Fibroblast of peridontal ligament (primary cell): ENCODE data around the gene IARS2.
"Not testable (repeated sequence)": the region's sequence is repeated elsewhere in the genome, so short reads cannot be mapped to it uniquely, and the experiment has no call there.

ENCODE experiments used
- DNase-seq: peaks from one replicate; pipeline ENCODE4 v3.0.0-alpha.2; 2010; ENCODE audit errors: extremely low read depth

Gene IARS2

GRCh38 chr1:220112600-220112999 lies 18.7 kb downstream of the IARS2 start:
- DNase-seq, result not testable (repeated sequence)

GRCh38 chr1:220113136-220113695 lies 19.3 kb downstream of the IARS2 start:
- peak; percentile 49 for DNase-seq

- no peak for DNase-seq
Measured at GRCh38 chr1:220119043-220119512, 25.1 kb downstream of the IARS2 start.

- DNase-seq, result peak; percentile 18
Measured at GRCh38 chr1:220121791-220122530, 28.0 kb downstream of the IARS2 start.

- DNase-seq, result no peak
Measured at GRCh38 chr1:220123066-220123465, 29.1 kb downstream of the IARS2 start.

- no peak for DNase-seq
Measured at GRCh38 chr1:220123889-220124288, 30.0 kb downstream of the IARS2 start.

GRCh38 chr1:220124542-220124941 lies 30.6 kb downstream of the IARS2 start:
- DNase-seq, result peak; percentile 51

GRCh38 chr1:220127076-220127475 lies 33.1 kb downstream of the IARS2 start:
- DNase-seq, result no peak

- no peak for DNase-seq
Measured at GRCh38 chr1:220129479-220130210, 35.7 kb downstream of the IARS2 start.

GRCh38 chr1:220135755-220136154 lies 41.8 kb downstream of the IARS2 start:
- no peak for DNase-seq

- no peak for DNase-seq
Measured at GRCh38 chr1:220137019-220137786, 43.3 kb downstream of the IARS2 start.

GRCh38 chr1:220139966-220140365 lies 46.0 kb downstream of the IARS2 start:
- no peak for DNase-seq

- DNase-seq, result no peak
Measured at GRCh38 chr1:220144051-220144450, 50.1 kb downstream of the IARS2 start.

- no peak for DNase-seq
Measured at GRCh38 chr1:220149742-220150141, 55.8 kb downstream of the IARS2 start.

- no peak for DNase-seq
Measured at GRCh38 chr1:220151454-220151853, 57.5 kb downstream of the IARS2 start.

- no peak for DNase-seq
Measured at GRCh38 chr1:220153147-220153546, 59.2 kb downstream of the IARS2 start.

GRCh38 chr1:220156620-220157146 lies 62.8 kb downstream of the IARS2 start:
- no peak for DNase-seq

- DNase-seq, result no peak
Measured at GRCh38 chr1:220157738-220158137, 63.8 kb downstream of the IARS2 start.

- not testable (repeated sequence) for DNase-seq
Measured at GRCh38 chr1:220158530-220158929, 64.6 kb downstream of the IARS2 start.

GRCh38 chr1:220159041-220159440 lies 65.1 kb downstream of the IARS2 start:
- no peak for DNase-seq

GRCh38 chr1:220160027-220160426 lies 66.1 kb downstream of the IARS2 start:
- DNase-seq, result peak; percentile 15

GRCh38 chr1:220164116-220164515 lies 70.2 kb downstream of the IARS2 start:
- DNase-seq, result no peak
